Measurements from ENCODE around the gene HTT. TPM values are rescaled to one million over a fixed set of nuclear protein-coding genes. Genes with fewer than 3 reads are reported as not detected.

Gene HTT
- total RNA-seq, 2 experiments from 2014 or later: 56.9 to 62.6 TPM

GRCh38 chr4:3039706-3040366 lies 34.6 kb upstream of the HTT start:
- Mint-ChIP-seq H3K4me3 (no peak overlapping the region), H3K27me3 (peaks cover 12% of the 10 kb centered on the region), H3K36me3 (ENCODE audit: low read depth) (no peaks in the 10 kb centered on the region), H3K4me1 (ENCODE audit: low read depth) (peaks cover 40% of the 10 kb centered on the region), H3K27ac (no peak overlapping the region), H3K9me3 (no peaks in the 10 kb centered on the region)
- H3K27me3 ChIP-seq (ENCODE audit: control insufficient read depth in 1 of 2, insufficient read depth in 2 of 2, low read length in 2 of 2): no peaks in the 10 kb centered on the region
- ATAC-seq (ENCODE audit: poor library complexity) (no peak), DNase-seq (no peak)
- intact Hi-C loops (cut with DNase I, micrococcal nuclease): loop anchor here (5.0 kb wide), 2 partner anchors 63 to 78 kb away; partner anchors contain the start of genes GRK4 (in 2 of the 2) and NOP14 (in 2 of the 2)
- TF ChIP-seq CTCF (IDR thresholded peaks at IDR 0.05): no peak
- H3K27ac ChIP-seq (ENCODE audit: low read depth in 1 of 2, low read length in 2 of 2): no peak overlapping the region
- ChIA-PET POLR2A (no interaction called here), CTCF (no interaction called here)
- H3K4me3 ChIP-seq (ENCODE audit: low read length): no peak overlapping the region
- H3K9me3 ChIP-seq (ENCODE audit: control insufficient read depth in 1 of 2, insufficient read depth in 1 of 2, low read length in 2 of 2): no peaks in the 10 kb centered on the region
- peaks cover 56% of the 10 kb centered on the region for H3K4me1 ChIP-seq (ENCODE audit: insufficient read depth, low read length)
- H3K36me3 ChIP-seq (ENCODE audit: insufficient read depth, low read length): no peaks in the 10 kb centered on the region

GRCh38 chr4:3040452-3041191 lies 33.9 kb upstream of the HTT start:
- Mint-ChIP-seq H3K36me3 (ENCODE audit: low read depth) (peaks cover 2% of the 10 kb centered on the region), H3K4me1 (ENCODE audit: low read depth) (peaks cover 48% of the 10 kb centered on the region), H3K9me3 (peaks cover 2% of the 10 kb centered on the region), H3K27ac (no peak overlapping the region), H3K4me3 (no peak overlapping the region), H3K27me3 (peaks cover 12% of the 10 kb centered on the region)
- H3K36me3 ChIP-seq (ENCODE audit: insufficient read depth, low read length): no peaks in the 10 kb centered on the region
- peak overlapping the region; percentile 58 for H3K4me3 ChIP-seq (ENCODE audit: low read length)
- peaks cover 0 to 3% of the 10 kb centered on the region in 2 experiments for H3K9me3 ChIP-seq (ENCODE audit: control insufficient read depth in 1 of 2, insufficient read depth in 1 of 2, low read length in 2 of 2)
- no peaks in the 10 kb centered on the region for H3K27me3 ChIP-seq (ENCODE audit: control insufficient read depth in 1 of 2, insufficient read depth in 2 of 2, low read length in 2 of 2)
- TF ChIP-seq CTCF (IDR thresholded peaks at IDR 0.05): no peak
- ATAC-seq (ENCODE audit: poor library complexity): no peak
- intact Hi-C loops (cut with DNase I, micrococcal nuclease): no loop called here
- H3K4me1 ChIP-seq (ENCODE audit: insufficient read depth, low read length): peaks cover 64% of the 10 kb centered on the region
- ChIA-PET CTCF (no interaction called here), POLR2A (interaction anchor here (1.7 kb wide), 1 partner anchor 33 kb away, joined by 18 read pairs; the partner anchor contains the start of genes HTT and HTT-AS)
- no peak overlapping the region for H3K27ac ChIP-seq (ENCODE audit: low read depth in 1 of 2, low read length in 2 of 2)
- no peak for DNase-seq

- peak overlapping the region; percentile 58 for H3K4me3 ChIP-seq (ENCODE audit: low read length)
- intact Hi-C loops (cut with DNase I, micrococcal nuclease): no loop called here
- H3K4me1 ChIP-seq (ENCODE audit: insufficient read depth, low read length): peaks cover 71% of the 10 kb centered on the region
- H3K27ac ChIP-seq (ENCODE audit: low read depth in 1 of 2, low read length in 2 of 2): peak overlapping the region in 1 of 2 donors; percentile 51
- DNase-seq: peak in 11 of 14 experiments; percentile 13 to 79 (median 27)
- Mint-ChIP-seq H3K4me1 (ENCODE audit: low read depth) (peaks cover 54% of the 10 kb centered on the region), H3K4me3 (peak overlapping the region; percentile 90), H3K36me3 (ENCODE audit: low read depth) (peaks cover 3% of the 10 kb centered on the region), H3K9me3 (peaks cover 3% of the 10 kb centered on the region), H3K27ac (peak overlapping the region; percentile 82), H3K27me3 (peaks cover 12% of the 10 kb centered on the region)
- no peaks in the 10 kb centered on the region for H3K27me3 ChIP-seq (ENCODE audit: control insufficient read depth in 1 of 2, insufficient read depth in 2 of 2, low read length in 2 of 2)
- peaks cover 0 to 5% of the 10 kb centered on the region in 2 experiments for H3K9me3 ChIP-seq (ENCODE audit: control insufficient read depth in 1 of 2, insufficient read depth in 1 of 2, low read length in 2 of 2)
- ATAC-seq (ENCODE audit: poor library complexity): peak; percentile 37
- CTCF ChIA-PET: no interaction called here
- no peak for TF ChIP-seq CTCF (IDR thresholded peaks at IDR 0.05)
- H3K36me3 ChIP-seq (ENCODE audit: insufficient read depth, low read length): no peaks in the 10 kb centered on the region
- POLR2A ChIA-PET: interaction anchor here (1.3 to 1.7 kb wide), 2 partner anchors 32 to 78 kb away, joined by 5 to 18 read pairs; partner anchors contain the start of genes GRK4, HTT and HTT-AS
Observed at GRCh38 chr4:3041192-3042142, 33.0 kb upstream of the HTT start.
